ENCODE results near the gene ZBTB7C. TPM values are rescaled to one million over a fixed set of nuclear protein-coding genes. Genes with fewer than 3 reads are reported as not detected.

The ZBTB7C gene
- polyA plus RNA-seq, 1 experiment: not detected

GRCh38 chr18:48050176-48050575 is 359.0 kb downstream of the ZBTB7C start:
- no peaks in the 10 kb centered on the region; the same call in 1 of the 2 replicates for H3K27me3 ChIP-seq (ENCODE audit: control insufficient read depth, insufficient read depth, low read length)
- H3K4me3 ChIP-seq (ENCODE audit: low read depth, low read length): no peak overlapping the region
- DNase-seq (ENCODE audit: low read depth): no peak
- TF ChIP-seq CTCF (IDR thresholded peaks at IDR 0.05; ENCODE audit: insufficient read depth, low read depth, low read length): no peak
- ChIA-PET POLR2A (no interaction called here), CTCF (interaction anchor here (0.6 kb wide), 1 partner anchor 71 kb away, joined by 3 read pairs; no protein-coding TSS in a partner anchor)
- H3K36me3 ChIP-seq (ENCODE audit: control insufficient read depth, insufficient read depth, low read length): no peaks in the 10 kb centered on the region

DNA sequence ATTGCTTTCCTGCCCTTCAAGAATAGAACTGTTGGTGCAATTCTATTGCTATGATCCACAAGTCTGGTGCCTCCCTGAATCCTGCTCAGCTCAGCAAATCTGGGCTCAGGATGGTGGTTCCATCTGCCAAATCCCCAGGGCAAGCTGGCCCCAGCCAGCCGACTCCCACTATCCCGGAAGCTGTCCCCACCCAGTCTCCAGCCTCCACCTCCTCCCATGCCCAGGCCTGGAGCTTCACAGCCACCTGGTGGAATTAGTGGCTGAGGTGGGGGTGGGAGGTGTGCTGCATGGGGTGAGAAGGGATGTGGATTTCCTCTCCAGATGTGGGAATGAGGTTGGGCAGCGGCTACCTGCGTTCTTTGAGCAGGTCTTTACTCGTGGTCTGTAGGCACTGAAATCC is 359.4 kb downstream of the ZBTB7C start:
- ChIA-PET CTCF (no interaction called here), POLR2A (no interaction called here)
- Histone ChIP-seq H3K4me3 (ENCODE audit: low read depth, low read length) (no peak overlapping the region), H3K36me3 (ENCODE audit: control insufficient read depth, insufficient read depth, low read length) (no peaks in the 10 kb centered on the region), H3K27me3 (ENCODE audit: control insufficient read depth, insufficient read depth, low read length) (no peaks in the 10 kb centered on the region; the same call in 1 of the 2 replicates)
- no peak for DNase-seq (ENCODE audit: low read depth)
- no peak for TF ChIP-seq CTCF (IDR thresholded peaks at IDR 0.05; ENCODE audit: insufficient read depth, low read depth, low read length)

- POLR2A ChIA-PET: interaction anchor here (0.7 kb wide), 1 partner anchor 275 kb away, joined by 3 read pairs; no protein-coding TSS in a partner anchor
- TF ChIP-seq CTCF (IDR thresholded peaks at IDR 0.05; ENCODE audit: insufficient read depth, low read depth, low read length): no peak
- no peaks in the 10 kb centered on the region; the same call in 1 of the 2 replicates for H3K27me3 ChIP-seq (ENCODE audit: control insufficient read depth, insufficient read depth, low read length)
These were observed 360.9 kb downstream of the ZBTB7C start for GRCh38 chr18:48048251-48048650.

GRCh38 chr18:48046843-48047242 is 362.3 kb downstream of the ZBTB7C start:
- POLR2A ChIA-PET: no interaction called here
- TF ChIP-seq CTCF (IDR thresholded peaks at IDR 0.05; ENCODE audit: insufficient read depth, low read depth, low read length): no peak
- H3K4me3 ChIP-seq (ENCODE audit: low read depth, low read length): no peak overlapping the region
- no peak for DNase-seq (ENCODE audit: low read depth)
- H3K36me3 ChIP-seq (ENCODE audit: control insufficient read depth, insufficient read depth, low read length): no peaks in the 10 kb centered on the region
- CTCF ChIA-PET: interaction anchor here (1.0 kb wide), 1 partner anchor 16 kb away, joined by 6 read pairs; no protein-coding TSS in a partner anchor
- H3K27me3 ChIP-seq (ENCODE audit: control insufficient read depth, insufficient read depth, low read length): no peaks in the 10 kb centered on the region; the same call in 1 of the 2 replicates

More at GRCh38 chr18:48048251-48048650, 360.9 kb downstream of the ZBTB7C start:
- Histone ChIP-seq H3K4me3 (ENCODE audit: low read depth, low read length) (no peak overlapping the region), H3K36me3 (ENCODE audit: control insufficient read depth, insufficient read depth, low read length) (no peaks in the 10 kb centered on the region)
- CTCF ChIA-PET: no interaction called here
- no peak for DNase-seq (ENCODE audit: low read depth)

DNA sequence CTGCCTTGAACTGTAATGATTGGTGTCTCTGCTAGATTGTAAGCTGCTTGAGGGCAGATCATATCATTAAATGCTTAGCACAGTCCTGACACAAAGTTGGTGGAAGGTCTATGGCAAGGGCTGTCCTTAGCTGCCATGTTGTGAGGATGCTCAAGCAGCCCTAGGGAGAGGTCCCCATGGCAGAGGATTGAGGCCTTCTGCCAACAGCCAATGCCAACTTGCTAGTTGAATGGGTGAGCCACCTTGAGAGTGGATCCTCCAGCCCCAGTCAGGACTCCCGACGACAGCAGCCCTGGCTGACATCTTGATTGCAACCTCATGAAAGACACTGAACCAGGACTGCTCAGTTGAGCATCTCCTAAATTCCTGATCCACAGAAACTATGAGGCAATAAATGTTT is 363.4 kb downstream of the ZBTB7C start:
- POLR2A ChIA-PET: no interaction called here
- no peak for DNase-seq (ENCODE audit: low read depth)
- no peaks in the 10 kb centered on the region; the same call in 1 of the 2 replicates for H3K27me3 ChIP-seq (ENCODE audit: control insufficient read depth, insufficient read depth, low read length)
- CTCF ChIA-PET: no interaction called here
- H3K36me3 ChIP-seq (ENCODE audit: control insufficient read depth, insufficient read depth, low read length): no peaks in the 10 kb centered on the region
- H3K4me3 ChIP-seq (ENCODE audit: low read depth, low read length): no peak overlapping the region
- no peak for TF ChIP-seq CTCF (IDR thresholded peaks at IDR 0.05; ENCODE audit: insufficient read depth, low read depth, low read length)
